HG03175 (cell line): Measurements from ENCODE around the gene SQOR.

ENCODE experiments used
- ATAC-seq: cut with Tn5 transposase; IDR thresholded peaks from one replicate; pipeline ENCODE4 v1.9.1; 2021; ENCODE audit warnings: mild to moderate bottlenecking, moderate library complexity; ENCODE audit not compliant: unreplicated experiment

The SQOR gene

DNA sequence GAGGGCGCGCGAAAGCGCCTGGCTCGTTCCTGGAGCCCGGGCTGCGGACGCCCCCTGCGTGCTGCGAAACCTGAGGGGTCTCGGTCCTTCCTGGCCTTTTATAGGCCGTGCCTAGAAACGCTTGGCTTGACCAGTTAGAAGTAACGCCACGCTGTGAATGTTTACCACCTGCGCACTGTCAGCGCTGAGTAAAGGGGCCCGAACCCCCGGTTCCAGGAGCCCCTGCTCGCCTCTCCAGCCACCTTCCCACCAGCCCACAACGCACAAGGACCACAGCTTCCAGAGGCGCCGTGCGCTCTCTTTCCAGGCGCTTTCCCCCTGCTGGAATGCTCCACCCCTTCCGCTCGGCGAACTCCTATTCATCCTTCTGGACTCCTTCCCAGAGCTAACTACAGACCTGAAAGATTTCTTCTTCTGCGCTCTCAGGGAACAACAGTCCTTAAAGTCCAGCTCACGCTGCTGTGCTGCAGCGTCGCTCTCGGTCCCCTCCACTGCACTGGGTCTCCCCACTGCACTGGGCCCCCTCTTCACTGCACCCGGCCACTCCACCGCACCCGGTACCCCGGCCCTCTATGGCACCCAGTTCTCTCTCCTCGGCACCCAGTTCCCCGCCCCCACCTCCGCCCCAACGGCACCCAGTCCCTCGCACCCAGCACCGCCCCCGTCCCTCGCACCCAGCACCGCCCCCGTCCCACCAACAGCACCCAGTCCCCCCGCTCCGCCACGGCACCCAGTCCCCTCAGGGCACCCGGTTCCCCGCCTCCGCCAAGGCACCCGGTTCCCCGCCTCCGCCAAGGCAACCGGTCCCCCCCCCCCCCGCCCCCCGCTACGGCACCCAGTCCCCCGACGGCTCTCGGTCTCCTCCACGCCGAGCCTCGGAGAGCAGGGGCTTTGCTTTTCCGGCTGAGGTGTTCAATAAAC is 69.8 kb downstream of the SQOR start:
- ATAC-seq, result no peak

DNA sequence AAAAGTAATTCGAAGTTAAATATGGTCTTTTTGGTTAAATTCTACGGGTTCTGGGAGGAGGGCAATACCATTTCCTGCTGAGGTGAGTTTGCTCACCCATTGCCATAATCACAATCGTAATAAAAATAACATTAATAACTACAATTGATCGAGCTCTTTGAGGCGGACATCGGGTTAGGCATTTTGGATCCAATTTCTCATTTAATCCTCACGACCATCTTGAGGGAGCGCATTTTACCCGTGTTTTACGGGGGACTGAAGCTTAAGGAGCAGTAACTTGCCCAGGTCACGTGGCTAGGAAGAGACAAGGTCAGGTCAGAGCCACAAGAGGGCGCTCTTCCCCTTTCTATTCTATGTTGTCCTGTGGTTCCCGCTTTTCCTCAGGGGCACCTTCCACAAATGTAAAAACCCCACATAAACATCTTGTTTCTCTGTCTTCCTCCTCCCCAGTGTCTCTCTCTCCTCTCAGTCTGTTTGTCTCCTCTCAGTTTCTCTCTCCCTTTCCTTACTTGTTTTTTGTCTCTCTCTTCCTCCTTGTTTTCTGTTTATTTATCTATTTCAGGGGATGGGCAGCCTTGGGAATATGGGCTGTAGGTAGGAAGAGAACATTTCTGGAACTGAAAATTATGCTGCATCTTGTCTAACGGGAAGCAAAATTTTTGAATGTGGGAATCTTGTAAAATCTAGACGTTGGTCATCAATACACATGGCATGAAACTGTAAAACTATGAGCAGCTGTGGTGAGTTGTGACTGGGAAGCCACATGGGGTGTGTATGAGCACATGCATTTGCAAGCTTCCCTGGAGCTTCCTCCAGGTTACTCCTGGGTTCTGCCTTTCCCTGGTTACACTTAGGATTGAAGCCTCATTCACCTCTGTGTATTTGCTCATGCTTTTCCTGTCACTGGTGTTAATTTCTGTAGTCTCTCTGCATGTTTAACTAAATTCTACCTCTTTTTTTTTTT is 71.0 kb downstream of the SQOR start:
- peak; percentile 77 for ATAC-seq

DNA sequence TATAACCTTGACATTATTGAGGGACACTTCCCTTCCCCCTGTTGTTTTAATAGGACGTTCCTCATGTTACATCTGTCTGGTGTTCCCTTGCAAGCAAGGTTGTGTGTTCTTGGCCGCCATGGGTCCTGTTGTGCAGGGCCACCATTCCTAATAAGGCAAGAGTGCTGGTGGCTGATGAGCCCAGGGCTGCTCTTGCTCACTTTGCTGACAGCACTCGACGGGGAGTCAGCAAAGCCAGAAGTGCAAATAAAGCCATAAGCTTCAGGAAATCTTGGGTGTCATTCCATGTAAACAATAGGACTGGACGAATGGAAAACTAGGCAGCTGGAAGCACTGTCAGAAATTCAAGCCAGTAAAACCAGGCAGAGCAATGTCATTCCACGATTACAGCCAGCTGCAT is 75.8 kb downstream of the SQOR start:
- ATAC-seq, result no peak

DNA sequence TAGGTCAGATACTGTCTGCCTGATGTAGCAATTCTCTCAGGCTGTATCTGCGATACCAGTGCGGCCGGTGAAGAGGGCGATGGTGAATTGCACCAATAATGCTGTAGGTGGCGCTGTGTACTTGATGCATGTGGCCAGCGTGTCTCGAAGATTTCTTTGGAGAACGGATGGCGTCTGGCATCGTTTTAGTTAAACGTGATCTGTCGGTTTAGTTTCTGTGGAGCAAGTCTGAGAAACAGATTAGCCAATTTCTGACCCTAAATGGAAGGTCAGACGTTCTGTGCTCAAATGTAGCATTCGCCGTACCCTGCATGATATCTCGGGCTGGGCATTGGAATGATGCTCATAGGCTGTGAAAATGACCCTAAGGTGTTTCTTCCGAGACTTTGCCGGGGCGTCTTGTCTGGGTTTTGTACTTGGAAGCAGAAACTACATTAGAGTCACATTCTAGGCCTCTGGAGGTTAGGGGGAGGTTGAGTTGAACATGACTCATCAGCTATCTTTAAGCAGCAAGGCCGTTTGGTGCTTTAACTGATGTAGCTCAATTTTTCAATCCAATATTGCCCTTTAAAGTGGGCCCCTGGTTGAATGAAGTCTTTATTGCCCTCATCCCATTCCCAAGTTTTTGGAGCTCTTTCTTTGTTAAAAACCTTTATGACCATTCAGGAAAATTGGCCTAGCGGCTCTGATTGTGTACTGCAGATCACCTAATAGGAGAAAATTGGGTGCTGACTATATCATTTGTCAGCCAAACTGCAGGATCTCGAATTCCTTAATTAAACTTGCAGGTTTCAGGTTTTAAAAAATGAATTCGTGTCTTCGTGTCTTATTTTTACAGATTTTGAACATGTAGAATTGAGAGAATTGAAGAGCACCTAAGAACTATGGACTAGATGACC is 80.0 kb downstream of the SQOR start:
- ATAC-seq, result no peak

DNA sequence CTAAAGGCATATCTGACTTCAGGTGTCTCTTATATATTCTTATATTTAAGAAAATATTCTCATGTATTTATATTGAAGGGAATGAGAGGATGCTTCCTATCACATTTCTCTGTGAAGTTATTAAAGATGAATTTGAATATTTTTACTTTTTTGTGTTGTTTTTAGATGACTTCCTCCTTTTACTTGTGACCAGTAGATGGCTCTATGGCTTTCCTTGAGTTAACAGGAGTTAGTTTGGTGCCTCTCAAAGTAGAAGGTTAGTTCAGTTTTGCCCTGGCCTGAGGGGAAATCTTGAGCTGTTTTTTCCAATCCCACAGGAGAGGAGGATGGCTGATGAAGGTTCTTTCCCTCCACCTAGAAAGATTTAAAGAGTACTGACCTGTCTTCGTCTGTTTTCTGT is 80.7 kb downstream of the SQOR start:
- ATAC-seq, result peak; percentile 58

DNA sequence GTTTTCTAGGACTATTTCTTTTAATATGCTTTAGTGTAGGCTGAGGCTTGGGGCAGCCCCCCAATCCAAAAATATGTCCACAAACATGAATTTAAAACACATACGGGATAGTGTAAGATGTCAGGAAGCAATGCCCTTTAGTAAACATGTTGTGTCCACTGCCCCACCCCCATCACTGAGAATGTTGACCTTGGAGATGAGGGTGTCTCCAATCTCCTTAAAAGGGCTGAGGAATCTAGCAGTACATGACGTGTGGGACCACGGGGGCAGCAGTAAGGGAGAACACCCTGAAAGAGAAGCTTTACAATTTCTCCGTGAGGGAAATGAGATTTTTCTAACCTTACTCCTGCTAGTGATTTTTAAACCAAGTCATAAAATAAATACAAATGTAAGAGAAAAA is 84.7 kb downstream of the SQOR start:
- no peak for ATAC-seq

DNA sequence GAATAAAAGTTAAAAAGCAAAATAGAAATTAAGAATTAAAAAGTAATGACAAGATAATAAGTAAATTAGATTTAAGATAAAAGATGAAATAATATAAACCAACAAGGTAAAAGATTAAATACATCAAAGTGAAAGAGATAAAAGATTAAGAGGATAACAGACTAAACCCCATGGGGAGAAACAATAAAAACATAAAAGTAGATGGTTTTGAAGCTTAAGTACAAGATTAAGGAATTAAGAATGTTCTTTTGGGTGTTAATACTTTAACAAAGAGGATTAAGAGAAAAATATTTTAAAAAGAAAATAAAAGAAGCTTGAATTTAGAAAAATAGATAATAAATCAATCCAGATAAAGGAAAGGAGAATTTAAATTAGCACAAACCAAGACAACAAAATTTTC is 85.4 kb downstream of the SQOR start:
- no peak for ATAC-seq

DNA sequence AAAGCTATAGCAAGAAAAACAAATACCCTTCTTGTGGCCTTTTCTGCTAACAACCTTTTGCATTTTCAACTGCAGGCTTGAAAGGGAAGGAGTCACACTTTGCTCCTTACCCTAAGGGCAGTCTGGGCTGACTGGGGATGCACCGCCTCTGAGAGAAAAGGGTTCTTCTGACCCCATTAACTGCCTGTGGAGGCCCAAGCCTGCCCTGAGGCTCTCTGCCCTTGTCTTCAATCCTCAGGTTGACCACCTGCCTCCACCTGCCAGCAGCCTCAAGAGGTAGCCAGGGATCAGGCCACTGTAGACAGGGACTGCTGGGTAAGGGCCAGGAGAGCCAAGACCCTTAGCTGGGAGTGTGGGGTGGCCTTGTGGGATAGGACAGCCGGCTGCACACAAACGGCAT is 93.8 kb downstream of the SQOR start:
- ATAC-seq, result no peak

DNA sequence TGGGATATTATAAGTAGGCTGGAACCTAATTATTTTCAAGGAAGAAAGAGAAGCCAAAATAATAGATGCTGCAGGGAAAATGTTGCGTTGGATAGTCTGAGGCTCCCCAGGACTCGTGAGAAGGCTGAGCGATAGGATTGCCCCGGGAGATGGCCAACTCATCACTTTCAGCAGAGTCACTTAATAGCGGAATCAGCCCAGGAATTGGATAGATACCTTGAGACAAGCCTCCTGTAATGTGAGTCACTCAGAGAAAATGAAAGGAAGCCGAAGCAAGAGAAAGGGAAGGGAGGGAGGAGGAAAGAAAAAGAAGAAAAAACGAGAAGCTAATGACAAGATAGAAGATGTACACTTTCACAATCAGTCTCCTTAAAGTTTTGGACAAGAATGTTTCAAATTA is 94.3 kb downstream of the SQOR start:
- no peak for ATAC-seq

DNA sequence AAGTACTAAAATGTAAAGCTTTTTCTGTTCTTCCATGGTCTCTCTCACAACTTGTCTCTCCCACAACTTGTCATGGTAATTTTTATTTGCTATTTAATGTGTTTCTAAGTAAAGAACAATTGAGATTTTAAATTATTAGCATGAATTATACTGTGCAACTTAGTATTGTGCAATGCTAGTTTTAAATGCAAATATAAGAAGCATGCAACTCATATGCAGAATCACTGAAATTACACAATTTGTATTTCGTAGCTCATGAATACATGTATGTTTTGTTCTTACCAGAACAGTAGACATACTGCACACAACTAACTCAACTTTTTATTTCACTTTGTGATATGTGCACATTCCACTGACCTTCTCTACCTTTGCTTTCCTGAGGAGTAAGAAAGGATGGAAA is 96.5 kb downstream of the SQOR start:
- no peak for ATAC-seq

DNA sequence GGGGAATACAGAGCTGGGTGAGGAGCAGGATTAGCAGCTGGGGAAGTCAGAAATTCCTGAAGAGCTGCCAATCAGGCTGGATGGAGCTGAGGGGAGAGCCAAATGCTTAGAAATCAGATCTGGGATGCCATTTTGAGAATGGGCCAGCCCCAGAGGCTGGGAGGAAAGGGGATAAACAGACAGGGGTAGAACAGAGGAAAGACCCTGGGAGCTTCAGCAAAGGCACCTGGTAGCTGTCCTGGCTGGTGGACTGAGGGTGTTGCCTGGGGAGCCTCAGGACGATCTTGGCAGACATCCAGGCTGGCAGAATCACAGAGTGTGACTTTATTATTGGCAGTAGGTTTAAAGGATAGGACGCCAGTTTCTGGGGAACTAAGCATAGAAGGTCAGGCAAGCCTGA is 97.8 kb downstream of the SQOR start:
- ATAC-seq, result no peak

DNA sequence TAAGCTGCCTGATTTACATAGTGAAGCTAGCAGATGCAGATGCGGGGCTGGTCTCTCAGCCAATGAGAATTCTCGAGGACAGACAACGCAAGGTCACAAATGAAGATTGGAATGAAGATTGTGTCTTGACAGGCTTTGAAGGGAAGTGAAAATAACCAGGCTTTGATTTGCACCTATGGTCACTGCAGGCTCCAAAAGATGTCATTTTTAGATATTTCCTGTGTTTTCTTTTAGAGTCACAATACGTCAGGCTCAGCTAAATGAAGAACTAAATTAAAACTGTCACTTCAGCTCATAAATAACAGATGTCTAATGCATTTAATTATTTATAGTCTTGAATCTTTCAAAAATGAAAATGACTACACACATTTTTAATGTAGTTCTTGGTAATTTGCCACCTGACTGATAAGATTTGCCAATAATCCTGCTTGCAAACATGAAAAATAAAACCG is 99.5 kb downstream of the SQOR start:
- no peak for ATAC-seq
